HG03095 (cell line): ENCODE data around the gene COBL.

ENCODE experiments used
- ATAC-seq: cut with Tn5 transposase; IDR thresholded peaks from one replicate; pipeline ENCODE4 v1.9.1; 2021; ENCODE audit warnings: moderate library complexity; ENCODE audit not compliant: unreplicated experiment

Gene COBL

DNA sequence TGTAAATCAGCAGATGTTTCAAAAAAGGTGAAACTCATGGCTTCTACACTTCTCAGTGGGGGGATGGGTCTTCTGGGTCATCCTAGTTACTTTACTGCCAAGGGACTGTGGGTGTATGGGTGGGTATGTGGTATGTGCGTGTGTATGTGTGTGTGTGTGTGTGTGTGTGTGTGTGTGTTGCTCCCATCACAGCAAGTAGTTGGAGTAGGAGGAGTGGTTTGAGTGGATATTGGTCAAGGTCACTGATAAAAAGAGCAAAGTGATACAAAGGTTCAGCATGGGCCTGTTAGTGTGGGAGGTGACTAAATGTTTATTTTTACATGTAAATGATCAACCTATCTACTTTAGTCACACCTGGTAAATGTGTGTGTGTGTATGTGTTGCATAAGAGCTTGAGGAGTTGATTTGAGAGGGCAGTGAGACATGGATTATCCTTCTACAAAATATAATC is 11.8 kb upstream of the COBL start:
- no peak for ATAC-seq

- ATAC-seq: no peak
Measured at GRCh38 chr7:51327287-51327717, 10.7 kb upstream of the COBL start.

GRCh38 chr7:51326656-51327286 is 10.2 kb upstream of the COBL start:
- ATAC-seq: no peak

- ATAC-seq: no peak
Measured at GRCh38 chr7:51325908-51326307, 9.3 kb upstream of the COBL start.

- ATAC-seq: no peak
Measured at GRCh38 chr7:51325261-51325676, 8.7 kb upstream of the COBL start.

DNA sequence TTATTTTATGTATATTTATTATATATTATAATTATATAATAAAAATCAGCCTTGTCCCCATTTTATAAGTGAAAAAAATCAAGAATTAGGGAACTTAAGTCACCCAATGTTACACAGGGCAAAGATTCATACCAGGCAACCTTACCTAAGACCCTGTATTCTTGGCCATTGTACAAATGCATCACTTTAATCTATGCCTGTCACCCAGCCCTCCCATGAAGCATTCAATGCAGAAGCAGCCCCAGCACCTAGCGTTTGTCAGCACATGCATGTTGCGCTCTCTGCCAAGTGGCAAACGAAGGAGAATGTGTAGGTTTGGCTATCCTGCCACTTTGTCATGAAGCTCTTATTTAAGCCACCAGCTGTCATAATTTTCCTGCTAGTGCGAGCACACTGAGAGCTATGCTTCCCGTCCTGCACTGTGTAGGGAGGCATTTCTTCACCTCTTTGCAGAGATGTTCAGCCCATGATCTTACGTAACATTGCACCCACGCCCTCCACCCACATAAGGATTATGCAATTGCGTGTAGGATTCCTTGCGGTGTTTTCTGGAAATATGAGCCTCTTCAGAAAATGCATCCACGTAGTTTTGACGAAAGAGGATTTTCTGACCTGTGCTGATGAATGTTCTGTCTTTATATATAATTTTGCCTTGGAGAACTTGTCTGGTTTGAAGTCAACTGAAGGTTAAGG is 7.7 kb upstream of the COBL start:
- ATAC-seq: no peak

DNA sequence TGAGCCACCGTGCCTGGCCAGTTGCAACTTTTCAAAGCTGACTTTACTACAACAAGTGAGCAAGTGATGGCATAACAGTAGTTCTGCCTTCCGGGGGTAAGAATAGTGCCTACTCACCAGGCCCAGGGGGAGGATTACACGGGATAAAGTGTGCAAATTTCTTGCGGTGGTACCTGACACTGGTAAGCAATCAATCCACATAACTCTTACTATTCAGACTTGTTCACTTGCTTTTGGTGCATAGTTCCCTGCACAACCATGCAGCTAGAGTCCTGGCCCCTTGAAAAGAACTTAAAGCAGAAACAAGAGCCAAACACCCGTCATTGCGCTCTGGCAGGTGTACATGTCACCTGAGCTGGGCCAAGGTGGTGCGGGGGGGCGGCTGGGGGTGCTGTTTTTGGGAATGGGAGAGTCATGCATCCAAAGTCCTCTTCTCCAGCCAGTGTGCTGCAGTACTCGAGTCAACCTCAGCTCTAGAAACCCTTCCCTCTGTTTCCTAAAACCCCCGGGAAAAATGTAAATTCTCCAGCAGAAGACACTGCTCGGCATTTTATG is 5.4 kb upstream of the COBL start:
- ATAC-seq: no peak

- no peak for ATAC-seq
Measured at GRCh38 chr7:51318886-51319579, 2.4 kb upstream of the COBL start.

DNA sequence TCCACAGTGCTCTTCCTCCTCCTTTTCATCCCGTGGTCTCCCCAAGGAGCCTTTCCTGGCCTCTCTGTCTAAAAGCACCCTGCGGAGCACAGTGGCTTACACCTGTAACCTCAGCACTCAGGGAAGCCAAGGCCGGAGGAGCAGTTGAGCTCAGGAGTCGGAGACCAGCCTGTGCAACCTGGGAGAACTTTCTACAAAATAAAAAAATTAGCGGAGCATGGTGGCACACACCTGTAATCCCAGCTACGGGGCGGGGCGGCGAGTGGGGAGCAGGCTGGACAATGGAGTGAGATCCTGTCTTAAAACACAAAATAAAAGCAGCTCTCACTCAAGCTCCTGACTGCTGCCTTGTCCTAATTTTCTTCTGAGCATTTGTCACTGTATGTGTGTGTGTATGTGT is 1.4 kb upstream of the COBL start:
- ATAC-seq: no peak

- no peak for ATAC-seq
Measured at GRCh38 chr7:51317582-51317910, 937 bp upstream of the COBL start.

DNA sequence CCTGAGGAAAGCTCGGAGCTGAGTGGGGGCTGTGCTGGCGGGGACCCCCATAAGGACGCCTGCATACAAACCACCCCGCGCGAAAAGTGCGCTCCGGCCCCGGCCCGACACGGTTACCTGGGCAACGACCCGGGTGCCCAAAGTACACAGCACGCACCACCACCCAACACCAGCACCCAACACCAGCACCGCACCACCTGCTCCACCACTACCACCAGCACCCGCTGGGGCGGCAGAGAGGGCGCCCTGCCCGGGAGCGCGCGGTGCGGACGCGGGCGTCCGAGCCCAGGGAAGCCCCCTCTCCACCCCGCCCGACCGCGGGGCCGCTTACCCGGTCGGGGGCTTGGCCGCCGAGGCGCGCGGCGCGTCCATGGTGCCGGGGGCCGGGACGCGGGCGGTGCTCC is 345 bp downstream of the COBL start:
- no peak for ATAC-seq

DNA sequence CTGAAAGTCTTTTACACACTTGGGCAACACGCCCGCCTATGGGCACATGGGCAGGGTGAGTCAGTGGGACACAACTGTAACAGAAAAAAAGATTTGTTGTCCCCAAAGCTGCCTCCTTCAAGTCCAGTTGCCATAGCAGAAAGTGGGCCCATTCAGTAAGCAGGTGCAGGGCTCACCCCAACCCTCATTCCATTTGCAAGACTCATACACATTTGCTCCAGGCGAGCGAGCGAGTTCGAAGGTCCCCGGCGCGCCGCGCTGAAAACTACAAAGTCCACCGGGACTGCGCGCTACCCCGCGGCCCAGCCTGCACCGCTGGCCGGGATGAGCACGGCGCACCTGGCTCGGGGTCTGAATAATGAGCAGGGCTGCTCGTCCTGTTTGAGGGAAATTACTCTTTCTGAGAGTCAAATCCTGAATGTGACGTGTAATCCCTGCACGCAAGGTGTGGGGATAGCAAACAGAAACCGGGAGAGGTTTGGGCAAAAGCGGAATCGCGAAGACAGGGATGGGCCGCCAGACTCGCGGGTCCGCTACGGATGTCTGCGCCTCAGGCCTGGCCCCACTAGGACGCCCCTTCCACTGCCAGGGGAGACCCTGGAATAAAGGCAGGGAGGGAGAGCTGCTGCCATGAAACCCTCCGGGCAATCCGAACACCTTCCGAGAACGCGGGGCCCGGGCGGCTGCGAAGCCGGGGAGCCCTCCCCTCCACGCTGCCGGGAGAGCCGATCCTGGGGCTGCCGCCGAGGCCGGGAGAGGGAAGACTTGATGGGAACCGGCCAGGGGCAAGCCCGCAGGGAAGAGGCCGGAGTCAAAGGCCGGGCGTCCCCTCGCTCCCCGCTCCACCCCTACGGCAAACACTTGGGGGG is 982 bp downstream of the COBL start:
- no peak for ATAC-seq

DNA sequence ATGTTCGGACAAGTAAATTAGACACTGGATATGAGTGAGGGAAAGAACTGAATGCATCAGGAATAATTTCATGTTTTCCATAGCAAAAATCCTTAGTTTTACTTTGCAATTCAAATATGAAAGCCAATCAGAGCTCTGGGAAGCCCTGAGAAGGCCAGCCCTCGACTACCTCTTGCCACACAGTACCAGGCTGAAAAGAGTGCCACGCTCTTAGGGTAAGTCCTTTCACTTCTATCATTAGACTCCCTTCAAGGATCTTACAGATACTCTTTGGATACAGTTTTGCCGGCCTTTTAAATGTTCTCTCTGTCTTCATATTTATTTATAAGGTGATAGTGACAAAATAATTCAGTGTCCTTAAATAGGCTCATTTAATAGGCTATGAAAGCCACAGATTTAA is 1.9 kb downstream of the COBL start:
- no peak for ATAC-seq

GRCh38 chr7:51313738-51314425 is 2.7 kb downstream of the COBL start:
- no peak for ATAC-seq

- ATAC-seq: no peak
Measured at GRCh38 chr7:51312951-51313737, 3.5 kb downstream of the COBL start.

GRCh38 chr7:51311166-51311565 is 5.4 kb downstream of the COBL start:
- ATAC-seq: no peak

DNA sequence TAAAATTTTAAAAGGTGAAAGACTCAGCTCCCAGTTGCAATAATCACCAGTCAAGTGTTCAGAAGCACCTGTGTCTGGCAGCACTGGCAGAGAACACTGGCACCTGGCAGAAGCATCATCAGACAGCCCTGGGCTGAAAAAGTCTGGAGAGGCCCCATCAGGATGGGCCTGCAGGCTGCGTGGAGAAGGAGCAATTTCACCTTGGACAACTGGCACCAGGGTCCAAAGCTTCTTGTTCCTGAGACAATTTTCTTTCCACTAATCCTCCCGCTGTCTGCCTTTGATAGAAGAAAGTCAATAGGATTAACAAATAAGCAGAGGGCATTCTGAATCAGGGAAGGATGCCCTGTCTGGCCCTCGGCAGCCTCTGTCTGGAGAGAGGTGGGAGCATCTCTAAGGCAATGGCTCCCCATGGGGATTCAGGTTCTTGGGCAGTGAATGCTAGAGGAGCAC is 6.5 kb downstream of the COBL start:
- no peak for ATAC-seq

- ATAC-seq: no peak
Measured at GRCh38 chr7:51309361-51310130, 7.1 kb downstream of the COBL start.

DNA sequence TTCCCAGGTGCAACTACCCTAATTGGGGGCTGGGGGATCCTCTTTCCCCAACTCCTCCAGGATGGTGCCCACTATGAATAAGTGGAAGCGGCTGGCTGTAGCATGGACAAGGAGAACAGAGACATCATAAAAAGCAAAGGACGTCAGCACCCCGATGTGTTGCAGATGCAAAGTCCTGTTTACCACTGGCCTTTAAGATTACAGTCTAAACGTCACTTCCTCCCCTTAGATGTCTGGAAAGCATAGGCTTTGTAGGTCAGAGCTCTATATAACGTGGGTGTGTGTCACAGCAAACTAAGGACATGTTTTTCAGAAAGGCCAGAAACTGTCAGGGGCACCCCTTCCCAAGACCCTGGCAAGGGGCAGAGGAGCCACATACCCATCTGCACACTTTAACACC is 7.9 kb downstream of the COBL start:
- ATAC-seq: no peak
